PC-3 (cell line): ENCODE measurements around the gene ZC3HAV1.

Experiments used
- EZH2 ChIP-seq: fragments of 300-600 bp; sonication (generic); IDR thresholded peaks from one replicate; pipeline ENCODE4 v1.6.1; 2017; ENCODE audit warnings: antibody characterized with exemption, mild to moderate bottlenecking, low read length; ENCODE audit not compliant: unreplicated experiment
- EZH2phosphoT487 ChIP-seq: fragments of 300-600 bp; sonication (generic); IDR thresholded peaks from 2 replicates; pipeline ENCODE4 v1.6.1; 2018; ENCODE audit warnings: mild to moderate bottlenecking, antibody characterized with exemption, low read length, borderline replicate concordance
- TF ChIP-seq, protein P1 (sequence below): fragments of 300-600 bp; sonication (generic); conservative IDR thresholded peaks from 2 replicates; pipeline ENCODE4 v1.5.1; 2017; ENCODE audit warnings: antibody characterized with exemption, low read depth, mild to moderate bottlenecking, low read length

DNA sequence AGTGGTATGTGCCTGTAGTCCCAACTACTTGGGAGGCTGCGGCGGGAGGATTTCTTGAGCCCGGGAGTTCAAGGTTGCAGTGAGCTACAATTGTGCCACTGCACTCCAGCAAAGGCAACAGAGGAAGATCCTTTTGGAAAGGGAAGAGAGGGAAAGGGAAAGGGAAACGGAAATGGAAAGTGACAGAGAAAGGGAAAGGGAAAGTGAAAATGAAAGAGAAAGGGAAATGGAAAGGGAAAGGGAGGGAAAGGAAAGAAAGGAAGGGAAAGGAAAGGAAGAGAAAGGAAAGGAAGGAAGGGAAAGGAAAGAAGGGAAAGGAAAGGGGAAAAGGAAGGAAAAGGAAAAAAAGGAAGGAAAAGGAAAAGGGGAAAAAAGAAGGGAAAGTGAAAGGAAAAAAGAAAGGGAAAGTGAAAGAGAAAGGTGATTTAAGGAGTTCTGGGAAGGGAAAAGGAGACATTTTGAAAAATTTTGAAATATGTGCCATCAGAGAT, 2.3 kb upstream of the ZC3HAV1 start:
- TF ChIP-seq, protein P1, sequence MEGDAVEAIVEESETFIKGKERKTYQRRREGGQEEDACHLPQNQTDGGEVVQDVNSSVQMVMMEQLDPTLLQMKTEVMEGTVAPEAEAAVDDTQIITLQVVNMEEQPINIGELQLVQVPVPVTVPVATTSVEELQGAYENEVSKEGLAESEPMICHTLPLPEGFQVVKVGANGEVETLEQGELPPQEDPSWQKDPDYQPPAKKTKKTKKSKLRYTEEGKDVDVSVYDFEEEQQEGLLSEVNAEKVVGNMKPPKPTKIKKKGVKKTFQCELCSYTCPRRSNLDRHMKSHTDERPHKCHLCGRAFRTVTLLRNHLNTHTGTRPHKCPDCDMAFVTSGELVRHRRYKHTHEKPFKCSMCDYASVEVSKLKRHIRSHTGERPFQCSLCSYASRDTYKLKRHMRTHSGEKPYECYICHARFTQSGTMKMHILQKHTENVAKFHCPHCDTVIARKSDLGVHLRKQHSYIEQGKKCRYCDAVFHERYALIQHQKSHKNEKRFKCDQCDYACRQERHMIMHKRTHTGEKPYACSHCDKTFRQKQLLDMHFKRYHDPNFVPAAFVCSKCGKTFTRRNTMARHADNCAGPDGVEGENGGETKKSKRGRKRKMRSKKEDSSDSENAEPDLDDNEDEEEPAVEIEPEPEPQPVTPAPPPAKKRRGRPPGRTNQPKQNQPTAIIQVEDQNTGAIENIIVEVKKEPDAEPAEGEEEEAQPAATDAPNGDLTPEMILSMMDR = no peak
- TF ChIP-seq EZH2 (no peak), EZH2phosphoT487 (no peak)
